Neuron (in vitro differentiated cells): ENCODE measurements around the gene GLCE.

Experiments used
- H2AFZ ChIP-seq: one replicate; pipeline ENCODE4 v1.6.1; 2013; ENCODE audit warnings: low read depth, mild to moderate bottlenecking, inconsistent platforms, low read length, moderate library complexity
- H3K27me3 ChIP-seq: one replicate; pipeline ENCODE4 v1.6.1; 2013; ENCODE audit warnings: low read length; ENCODE audit not compliant: insufficient read depth
- H3K36me3 ChIP-seq: one replicate; pipeline ENCODE4 v1.6.1; 2013; ENCODE audit warnings: low read length; ENCODE audit not compliant: insufficient read depth
- H3K4me1 ChIP-seq: one replicate; pipeline ENCODE4 v1.6.1; 2013; ENCODE audit warnings: low read length; ENCODE audit not compliant: insufficient read depth
- H3K4me3 ChIP-seq: 2 replicates; pipeline ENCODE4 v1.5.1; 2013; ENCODE audit warnings: mild to moderate bottlenecking, low read length, moderate library complexity
- H3K9me3 ChIP-seq: one replicate; pipeline ENCODE4 v1.6.1; 2013; ENCODE audit warnings: low read length

The GLCE gene

DNA sequence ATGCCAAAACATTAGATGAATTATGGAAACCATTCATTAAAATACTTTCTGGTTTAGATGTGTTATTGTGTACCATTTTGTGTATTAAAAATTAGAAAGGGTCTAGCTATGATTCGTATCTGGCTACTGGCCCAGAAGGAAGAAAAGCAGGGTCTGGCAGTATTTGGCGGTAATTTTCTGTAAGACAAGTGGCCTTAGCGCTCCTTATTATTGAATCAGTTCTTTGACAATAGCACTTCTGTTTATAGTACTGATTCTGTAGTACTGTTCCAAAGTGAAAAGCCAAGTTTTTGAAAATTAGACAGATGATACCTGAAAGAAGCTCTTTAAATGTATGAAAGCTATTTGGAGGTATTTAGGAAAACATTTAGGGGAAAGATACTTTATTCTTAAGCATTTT lies 10.2 kb downstream of the GLCE start:
- Histone ChIP-seq H3K4me1 (no peaks in the 10 kb centered on the region), H3K4me3 (no peak overlapping the region), H3K9me3 (no peaks in the 10 kb centered on the region), H2AFZ (no peak overlapping the region), H3K36me3 (no peaks in the 10 kb centered on the region), H3K27me3 (no peaks in the 10 kb centered on the region)

DNA sequence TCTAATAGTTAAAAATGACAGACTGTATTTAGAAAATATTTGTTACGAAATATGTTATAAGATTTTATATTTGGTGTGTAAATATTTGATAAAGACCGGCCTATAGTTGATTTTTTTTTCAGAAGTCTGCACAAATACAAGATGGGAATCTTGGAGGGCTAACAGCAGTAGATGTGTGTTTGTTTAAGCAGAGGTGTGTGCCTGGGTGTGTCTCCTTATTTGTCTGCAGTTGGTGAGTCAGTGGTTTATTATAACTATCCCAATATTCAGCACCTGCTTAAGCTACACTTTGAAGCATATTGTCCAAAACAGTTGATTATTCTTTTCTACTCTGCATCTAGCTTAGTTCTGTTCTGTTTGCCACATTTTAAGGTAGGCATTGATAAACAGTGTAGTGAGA lies 12.4 kb downstream of the GLCE start:
- Histone ChIP-seq H3K4me1 (no peaks in the 10 kb centered on the region), H3K36me3 (no peaks in the 10 kb centered on the region), H3K4me3 (no peak overlapping the region)

DNA sequence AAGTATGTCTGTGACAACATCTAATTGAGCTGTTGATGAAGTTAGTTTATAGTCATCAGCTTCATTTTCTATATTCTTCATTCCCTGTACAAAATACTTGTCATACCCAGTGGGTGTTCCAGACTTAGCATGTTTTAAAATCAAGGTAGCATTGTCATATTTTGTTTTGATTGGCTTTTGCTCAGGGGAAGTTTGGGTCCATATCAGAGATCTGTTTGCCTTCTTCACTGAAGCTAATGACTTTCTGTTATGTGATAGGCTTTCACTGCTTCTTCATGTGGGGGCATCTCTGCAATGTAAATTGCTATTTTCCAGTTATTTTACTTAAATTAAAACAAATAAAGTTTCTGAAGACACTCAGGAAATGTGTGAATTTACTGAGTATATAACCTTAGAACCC lies 15.1 kb downstream of the GLCE start:
- Histone ChIP-seq H3K36me3 (no peaks in the 10 kb centered on the region), H2AFZ (no peak overlapping the region), H3K4me3 (no peak overlapping the region), H3K27me3 (no peaks in the 10 kb centered on the region), H3K4me1 (no peaks in the 10 kb centered on the region), H3K9me3 (no peaks in the 10 kb centered on the region)

More for the DNA sequence above, 12.4 kb downstream of the GLCE start:
- Histone ChIP-seq H2AFZ (no peak overlapping the region), H3K27me3 (no peaks in the 10 kb centered on the region), H3K9me3 (no peaks in the 10 kb centered on the region)

DNA sequence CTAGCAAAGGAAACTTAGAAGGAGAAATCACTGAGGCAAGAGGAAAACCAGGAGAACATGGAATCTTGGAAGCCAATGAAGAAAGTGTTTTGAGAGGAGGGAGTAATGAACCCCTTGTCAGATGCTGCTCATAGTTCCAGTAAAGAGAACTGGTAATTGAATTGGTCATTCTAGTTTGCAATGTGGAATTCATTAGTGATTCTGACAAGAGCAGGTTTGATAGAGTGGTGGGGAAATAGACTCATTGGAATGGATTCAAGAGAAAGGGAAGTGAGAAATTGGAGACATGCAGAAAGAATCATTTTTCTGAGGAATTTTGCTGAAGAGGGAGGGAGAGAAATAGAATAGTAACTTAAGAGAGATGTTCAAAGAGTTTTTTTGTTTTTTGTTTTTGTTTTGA lies 21.0 kb downstream of the GLCE start:
- Histone ChIP-seq H3K4me3 (no peak overlapping the region), H3K27me3 (no peaks in the 10 kb centered on the region), H2AFZ (no peak overlapping the region), H3K9me3 (no peaks in the 10 kb centered on the region), H3K36me3 (no peaks in the 10 kb centered on the region), H3K4me1 (peaks cover 8% of the 10 kb centered on the region)

DNA sequence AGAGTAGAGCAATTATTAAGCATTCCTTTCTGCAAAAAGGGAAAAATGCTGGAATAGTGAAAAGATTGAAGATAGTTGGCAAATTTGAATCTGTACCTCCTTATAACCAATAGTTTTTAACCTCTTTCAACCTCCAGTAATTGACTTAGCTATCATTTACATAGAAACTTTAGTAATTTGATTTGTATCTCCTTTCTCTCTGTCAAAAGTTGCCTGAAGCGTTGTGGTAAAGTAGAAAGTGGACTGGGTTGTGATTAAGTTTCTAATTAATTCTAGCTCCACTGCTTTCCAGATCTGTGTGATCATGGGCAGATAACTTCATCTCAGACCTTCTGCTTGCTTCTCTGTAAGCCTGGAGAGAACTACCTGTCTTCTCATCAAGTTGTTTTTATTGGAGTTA lies 24.8 kb downstream of the GLCE start:
- Histone ChIP-seq H2AFZ (no peak overlapping the region), H3K27me3 (no peaks in the 10 kb centered on the region), H3K4me1 (peaks cover 8% of the 10 kb centered on the region), H3K9me3 (no peaks in the 10 kb centered on the region), H3K36me3 (no peaks in the 10 kb centered on the region), H3K4me3 (no peak overlapping the region)

DNA sequence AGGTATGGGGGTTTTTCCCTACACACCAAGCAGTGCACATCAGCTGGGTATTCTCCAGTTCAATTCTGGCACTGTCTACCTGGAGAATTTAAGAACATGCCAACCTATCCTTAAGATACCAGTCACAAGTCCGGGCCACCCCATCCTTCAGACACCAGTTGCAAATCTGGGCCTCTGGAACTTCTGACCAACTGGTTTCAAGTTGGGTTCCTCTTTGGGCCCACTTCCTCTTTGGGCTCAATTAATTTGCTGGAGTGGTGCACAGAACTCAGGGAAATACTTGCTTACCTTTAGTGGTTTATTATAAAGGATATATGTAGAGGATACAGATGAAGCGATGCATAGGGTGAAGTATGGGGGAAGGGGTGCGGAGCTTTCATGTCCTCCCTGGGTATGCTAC lies 25.3 kb downstream of the GLCE start:
- H3K4me3 ChIP-seq: no peak overlapping the region
- H3K4me1 ChIP-seq: peaks cover 8% of the 10 kb centered on the region
- no peaks in the 10 kb centered on the region for H3K9me3 ChIP-seq
- H2AFZ ChIP-seq: no peak overlapping the region
- no peaks in the 10 kb centered on the region for H3K27me3 ChIP-seq
- H3K36me3 ChIP-seq: no peaks in the 10 kb centered on the region

DNA sequence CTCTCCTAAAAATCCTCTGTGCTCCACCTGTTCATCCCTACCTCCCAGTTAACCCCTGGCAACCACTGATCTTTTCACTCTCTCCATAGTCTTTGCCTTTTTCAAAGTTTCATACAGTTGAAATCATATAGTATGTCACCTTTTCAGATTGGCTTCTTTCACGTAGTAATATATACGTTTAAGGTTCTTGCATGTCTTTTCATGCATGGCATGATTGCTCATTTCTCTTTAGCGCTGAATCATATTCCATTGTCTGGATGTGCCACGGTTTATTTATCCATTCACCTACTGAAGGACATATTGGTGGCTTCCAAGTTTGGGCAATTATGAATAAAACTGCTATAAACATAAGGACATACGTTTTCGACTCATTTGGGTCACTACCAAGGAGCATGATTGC lies 28.7 kb downstream of the GLCE start:
- Histone ChIP-seq H3K36me3 (no peaks in the 10 kb centered on the region), H3K9me3 (no peaks in the 10 kb centered on the region), H3K4me1 (peaks cover 8% of the 10 kb centered on the region), H3K27me3 (no peaks in the 10 kb centered on the region), H3K4me3 (no peak overlapping the region), H2AFZ (no peak overlapping the region)

DNA sequence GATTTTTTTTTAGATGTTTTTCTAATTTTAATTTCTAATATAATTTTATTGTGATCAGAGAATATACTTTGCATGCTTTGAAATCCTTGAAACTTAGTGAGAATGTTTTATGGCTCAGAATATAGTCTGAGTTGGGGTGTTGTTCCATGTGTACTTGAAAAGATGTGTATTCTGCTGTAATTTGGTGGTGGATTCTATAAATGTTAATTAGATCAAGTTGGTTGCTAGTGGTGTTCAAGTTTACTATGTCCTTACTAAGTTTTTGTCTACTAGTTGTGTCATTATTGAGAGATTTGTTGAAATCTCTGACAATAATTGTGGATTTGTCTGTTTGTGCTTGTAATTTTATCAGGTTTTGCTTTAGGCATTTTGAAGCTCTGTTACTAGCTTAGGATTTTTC lies 29.7 kb downstream of the GLCE start:
- Histone ChIP-seq H2AFZ (no peak overlapping the region), H3K4me1 (peaks cover 10% of the 10 kb centered on the region), H3K4me3 (no peak overlapping the region), H3K27me3 (no peaks in the 10 kb centered on the region), H3K36me3 (no peaks in the 10 kb centered on the region), H3K9me3 (no peaks in the 10 kb centered on the region)

DNA sequence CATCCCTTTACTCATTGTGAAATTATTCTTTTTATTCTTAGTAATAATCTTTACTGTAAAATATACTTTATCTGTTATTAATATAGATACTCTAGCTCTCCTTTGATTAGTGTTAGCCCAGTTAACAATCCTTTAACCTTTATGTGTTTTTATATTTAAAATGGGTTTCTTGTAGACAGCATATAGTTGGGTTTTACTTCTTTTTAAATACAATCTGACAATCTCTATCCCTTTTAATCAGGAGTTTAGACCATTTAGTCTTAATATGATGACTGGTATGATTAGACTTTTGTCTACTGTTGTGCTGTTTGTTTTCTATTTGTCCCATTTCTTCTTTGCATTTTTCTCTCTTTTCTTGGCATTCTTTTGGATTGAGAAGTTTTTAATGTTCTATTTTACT lies 30.1 kb downstream of the GLCE start:
- Histone ChIP-seq H3K36me3 (no peaks in the 10 kb centered on the region), H3K9me3 (no peaks in the 10 kb centered on the region), H3K4me3 (no peak overlapping the region), H3K4me1 (peaks cover 10% of the 10 kb centered on the region), H2AFZ (no peak overlapping the region), H3K27me3 (no peaks in the 10 kb centered on the region)

DNA sequence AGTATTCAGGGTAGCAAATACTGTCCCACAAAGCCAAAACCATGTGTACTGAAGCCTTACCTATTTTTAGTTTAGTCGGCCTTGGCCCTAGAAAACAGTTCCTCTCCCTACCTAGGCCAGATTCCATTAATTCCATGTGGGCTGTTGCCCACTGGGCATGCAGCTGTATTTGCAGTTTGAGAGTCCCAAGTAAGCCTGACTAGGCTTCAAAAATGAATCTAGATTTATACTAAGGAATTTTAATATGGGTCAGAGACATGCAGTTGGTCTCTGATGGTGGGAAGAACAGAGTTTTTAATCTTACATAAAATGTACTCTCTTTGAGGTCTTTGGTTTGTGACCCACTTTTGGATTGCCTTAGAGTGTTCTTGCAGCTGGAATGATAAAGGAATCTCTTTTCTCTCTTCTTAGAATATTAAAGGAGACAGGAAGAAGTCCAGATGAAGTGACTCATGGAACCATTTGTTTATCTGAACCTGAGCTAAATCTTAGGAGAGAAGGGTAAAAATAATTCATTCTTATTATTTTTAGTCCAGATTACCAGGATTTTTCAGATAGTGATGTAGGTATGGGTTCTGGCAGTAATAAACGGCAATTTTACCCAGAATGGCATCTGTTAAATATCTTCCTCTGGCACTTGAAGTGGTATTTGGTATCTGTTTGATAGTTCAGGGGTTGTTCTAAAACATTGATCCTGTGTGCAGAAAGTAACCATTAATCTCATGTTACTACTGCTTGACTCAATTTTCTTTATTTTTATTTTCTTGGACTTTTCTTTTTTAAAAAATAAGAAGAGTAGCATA lies 33.8 kb downstream of the GLCE start:
- no peaks in the 10 kb centered on the region for H3K36me3 ChIP-seq
- peaks cover 2% of the 10 kb centered on the region for H3K4me1 ChIP-seq
- H3K4me3 ChIP-seq: no peak overlapping the region
- H3K27me3 ChIP-seq: no peaks in the 10 kb centered on the region
- no peak overlapping the region for H2AFZ ChIP-seq
- no peaks in the 10 kb centered on the region for H3K9me3 ChIP-seq

DNA sequence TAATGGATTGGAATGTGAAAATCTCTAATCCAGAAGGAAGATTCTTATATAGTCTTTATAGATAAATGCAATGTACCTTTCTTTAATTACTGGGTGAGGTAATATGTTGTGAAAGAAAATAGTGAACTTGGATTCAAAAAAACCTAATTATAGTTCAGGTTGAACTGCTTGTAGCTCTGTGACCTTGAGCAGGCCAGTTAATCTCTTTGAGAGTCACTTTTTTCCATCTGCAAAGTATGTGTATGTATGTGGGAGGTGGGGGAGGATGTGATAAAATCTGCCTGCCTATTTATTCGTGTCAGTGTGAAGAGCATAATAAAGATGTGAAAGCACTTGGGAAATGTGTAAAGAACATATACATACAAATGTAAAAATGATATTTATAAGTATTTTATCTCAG lies 34.4 kb downstream of the GLCE start:
- H3K9me3 ChIP-seq: no peaks in the 10 kb centered on the region
- H2AFZ ChIP-seq: no peak overlapping the region
- H3K4me1 ChIP-seq: peaks cover 2% of the 10 kb centered on the region
- H3K27me3 ChIP-seq: no peaks in the 10 kb centered on the region
- no peak overlapping the region for H3K4me3 ChIP-seq
- H3K36me3 ChIP-seq: no peaks in the 10 kb centered on the region

DNA sequence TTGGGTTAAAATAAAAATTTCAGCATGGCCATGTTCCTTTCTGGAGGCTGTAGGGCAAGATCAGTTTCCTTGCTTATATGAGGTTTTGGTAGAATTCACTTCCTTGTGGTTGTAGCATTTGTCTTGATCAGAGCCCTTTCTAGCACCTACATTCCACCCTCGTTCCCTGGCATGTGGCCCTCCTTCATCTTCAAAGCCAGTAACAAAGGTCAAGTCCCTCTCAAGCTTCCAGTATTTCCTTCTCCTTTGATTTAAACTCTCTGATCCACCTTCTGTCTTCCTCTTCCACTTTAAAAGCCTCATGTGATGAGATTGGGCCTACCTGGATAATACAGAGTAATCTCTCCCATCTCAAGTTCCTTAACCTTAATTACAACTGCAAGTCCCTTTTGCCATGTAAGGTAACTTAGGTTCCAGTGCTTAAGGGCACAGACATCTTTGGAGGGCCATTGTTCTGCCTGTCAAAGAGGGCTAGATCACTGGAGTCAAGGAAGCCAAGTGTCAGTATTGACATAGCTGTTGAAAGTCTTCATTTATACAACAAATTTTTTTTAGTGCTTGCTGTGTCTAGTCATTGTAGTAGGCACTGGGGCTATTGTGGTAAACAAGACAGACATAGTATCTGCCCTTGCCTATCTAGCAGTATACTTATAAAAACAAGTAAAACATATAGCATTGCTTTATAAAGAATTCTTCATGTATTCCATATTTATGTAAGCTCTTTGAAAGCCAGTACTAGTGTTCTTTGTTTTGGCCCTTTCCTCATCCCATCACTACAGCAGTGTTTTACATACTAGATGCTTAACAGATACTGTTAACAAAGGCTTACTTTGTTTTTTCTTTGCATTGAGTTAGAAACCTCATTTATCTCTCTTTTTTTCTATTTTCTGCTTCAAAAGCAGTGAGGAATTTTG lies 40.7 kb downstream of the GLCE start:
- Histone ChIP-seq H3K36me3 (no peaks in the 10 kb centered on the region), H3K4me1 (peaks cover 3% of the 10 kb centered on the region), H3K27me3 (no peaks in the 10 kb centered on the region), H3K9me3 (no peaks in the 10 kb centered on the region), H3K4me3 (no peak overlapping the region), H2AFZ (no peak overlapping the region)

DNA sequence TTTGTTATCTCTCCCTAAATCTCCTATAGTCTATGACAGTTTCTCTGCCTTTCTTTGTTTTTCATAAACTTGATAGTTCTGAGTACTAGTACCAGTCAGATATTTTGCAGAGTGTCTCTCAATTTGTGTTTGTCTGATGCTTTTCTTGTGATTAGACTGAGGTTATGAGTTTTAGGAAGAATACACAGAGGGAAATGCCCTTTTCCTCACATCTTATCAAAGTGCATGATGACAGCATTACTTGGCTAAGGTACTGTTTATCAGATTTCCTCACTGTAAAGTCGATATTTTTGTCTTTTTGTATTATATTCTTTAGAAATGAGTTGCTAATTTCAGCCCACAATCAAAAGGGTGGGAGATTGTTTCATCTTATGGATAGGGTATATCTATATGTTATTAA lies 45.6 kb downstream of the GLCE start:
- Histone ChIP-seq H2AFZ (no peak overlapping the region), H3K9me3 (no peaks in the 10 kb centered on the region), H3K4me3 (no peak overlapping the region), H3K36me3 (no peaks in the 10 kb centered on the region), H3K4me1 (no peaks in the 10 kb centered on the region), H3K27me3 (no peaks in the 10 kb centered on the region)
